Nephron progenitor cell (in vitro differentiated cells): ENCODE results near the gene CTNNA2.

ENCODE experiments used
- DNase-seq: peaks from one replicate; pipeline ENCODE4 v3.0.0; 2021
- H3K27ac Mint-ChIP-seq: 2 replicates; pipeline ENCODE4 v1.8.0; 2021; ENCODE audit warnings: mild to moderate bottlenecking, moderate library complexity, mixed read lengths
- H3K27me3 Mint-ChIP-seq: 2 replicates; pipeline ENCODE4 v1.8.0; 2021; ENCODE audit warnings: mild to moderate bottlenecking, low read depth, mixed read lengths; ENCODE audit not compliant: poor library complexity
- H3K36me3 Mint-ChIP-seq: 2 replicates; pipeline ENCODE4 v1.8.0; 2021; ENCODE audit warnings: low read depth, mixed read lengths
- H3K4me1 Mint-ChIP-seq: 2 replicates; pipeline ENCODE4 v1.8.0; 2021; ENCODE audit warnings: mixed read lengths
- H3K4me3 Mint-ChIP-seq: 2 replicates; pipeline ENCODE4 v1.8.0; 2021; ENCODE audit warnings: mild to moderate bottlenecking, moderate library complexity, mixed read lengths
- H3K9me3 Mint-ChIP-seq: 2 replicates; pipeline ENCODE4 v1.8.0; 2021; ENCODE audit warnings: mild to moderate bottlenecking, moderate library complexity, mixed read lengths
- TF ChIP-seq, protein P1 (sequence below): fragments of 200-600 bp; sonication (generic); IDR thresholded peaks from 2 replicates; pipeline ENCODE4 v1.5.0; 2021; ENCODE audit warnings: antibody characterized with exemption

CTNNA2 gene

GRCh38 chr2:79619442-79619841, 106.6 kb downstream of the CTNNA2 start:
- DNase-seq = no peak
- TF ChIP-seq, protein P1, sequence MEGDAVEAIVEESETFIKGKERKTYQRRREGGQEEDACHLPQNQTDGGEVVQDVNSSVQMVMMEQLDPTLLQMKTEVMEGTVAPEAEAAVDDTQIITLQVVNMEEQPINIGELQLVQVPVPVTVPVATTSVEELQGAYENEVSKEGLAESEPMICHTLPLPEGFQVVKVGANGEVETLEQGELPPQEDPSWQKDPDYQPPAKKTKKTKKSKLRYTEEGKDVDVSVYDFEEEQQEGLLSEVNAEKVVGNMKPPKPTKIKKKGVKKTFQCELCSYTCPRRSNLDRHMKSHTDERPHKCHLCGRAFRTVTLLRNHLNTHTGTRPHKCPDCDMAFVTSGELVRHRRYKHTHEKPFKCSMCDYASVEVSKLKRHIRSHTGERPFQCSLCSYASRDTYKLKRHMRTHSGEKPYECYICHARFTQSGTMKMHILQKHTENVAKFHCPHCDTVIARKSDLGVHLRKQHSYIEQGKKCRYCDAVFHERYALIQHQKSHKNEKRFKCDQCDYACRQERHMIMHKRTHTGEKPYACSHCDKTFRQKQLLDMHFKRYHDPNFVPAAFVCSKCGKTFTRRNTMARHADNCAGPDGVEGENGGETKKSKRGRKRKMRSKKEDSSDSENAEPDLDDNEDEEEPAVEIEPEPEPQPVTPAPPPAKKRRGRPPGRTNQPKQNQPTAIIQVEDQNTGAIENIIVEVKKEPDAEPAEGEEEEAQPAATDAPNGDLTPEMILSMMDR = no peak
- Mint-ChIP-seq H3K4me1 (peaks cover 8% of the 10 kb centered on the region), H3K27ac (no peak overlapping the region), H3K9me3 (no peaks in the 10 kb centered on the region), H3K27me3 (no peaks in the 10 kb centered on the region), H3K36me3 (no peaks in the 10 kb centered on the region), H3K4me3 (no peak overlapping the region)

DNA sequence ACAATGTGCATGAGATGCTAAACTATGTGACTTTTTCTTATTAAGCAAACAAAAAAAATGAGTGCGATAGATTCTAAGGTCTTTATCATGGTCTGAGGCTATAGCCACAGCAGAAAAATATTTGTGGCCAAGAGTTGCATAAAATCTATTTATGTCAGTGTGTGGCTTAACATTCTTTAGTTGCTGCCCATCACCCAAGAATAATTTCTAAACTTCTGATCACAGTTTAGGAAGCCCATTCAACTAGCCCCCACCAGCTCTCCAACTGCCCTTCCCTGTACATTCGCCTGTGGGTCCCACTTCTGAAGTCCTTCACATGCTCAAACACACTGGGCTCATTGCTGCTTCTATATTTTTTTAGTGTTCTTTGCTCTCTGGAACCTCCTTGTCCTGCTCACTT, 107.1 kb downstream of the CTNNA2 start:
- no peak for DNase-seq
- no peaks in the 10 kb centered on the region for H3K36me3 Mint-ChIP-seq
- peaks cover 8% of the 10 kb centered on the region for H3K4me1 Mint-ChIP-seq
- H3K27me3 Mint-ChIP-seq = no peaks in the 10 kb centered on the region
- H3K4me3 Mint-ChIP-seq = no peak overlapping the region
- no peak overlapping the region for H3K27ac Mint-ChIP-seq
- H3K9me3 Mint-ChIP-seq = no peaks in the 10 kb centered on the region
- TF ChIP-seq, protein P1 = no peak

DNA sequence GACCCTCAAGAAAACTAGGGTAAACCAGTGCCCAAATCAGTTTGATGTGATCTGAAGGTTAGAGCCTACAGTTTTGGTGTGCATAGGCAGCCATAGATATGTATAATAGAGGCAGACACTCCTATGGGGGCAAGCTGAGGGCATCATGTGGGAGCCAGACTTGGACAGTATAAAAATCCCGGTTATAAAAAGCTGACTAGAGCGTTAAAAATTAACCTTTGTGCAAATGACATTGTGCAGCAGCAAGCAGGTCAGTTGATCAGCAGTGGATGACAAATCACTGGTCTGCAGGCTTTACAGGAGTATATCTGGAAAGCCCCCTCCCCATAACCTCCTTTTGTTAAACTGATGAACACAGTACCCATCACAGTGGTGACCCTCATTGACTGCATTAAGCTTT, 107.8 kb downstream of the CTNNA2 start:
- TF ChIP-seq, protein P1 = no peak
- no peak for DNase-seq
- Mint-ChIP-seq H3K4me3 (no peak overlapping the region), H3K27ac (no peak overlapping the region), H3K36me3 (no peaks in the 10 kb centered on the region), H3K4me1 (peaks cover 8% of the 10 kb centered on the region), H3K9me3 (no peaks in the 10 kb centered on the region), H3K27me3 (no peaks in the 10 kb centered on the region)

GRCh38 chr2:79621252-79621651, 108.4 kb downstream of the CTNNA2 start:
- H3K36me3 Mint-ChIP-seq = no peaks in the 10 kb centered on the region
- no peaks in the 10 kb centered on the region for H3K9me3 Mint-ChIP-seq
- H3K4me1 Mint-ChIP-seq = peaks cover 8% of the 10 kb centered on the region
- no peak for DNase-seq
- H3K4me3 Mint-ChIP-seq = no peak overlapping the region
- H3K27ac Mint-ChIP-seq = no peak overlapping the region
- TF ChIP-seq, protein P1 = no peak
- no peaks in the 10 kb centered on the region for H3K27me3 Mint-ChIP-seq

- Mint-ChIP-seq H3K4me3 (no peak overlapping the region), H3K9me3 (no peaks in the 10 kb centered on the region), H3K27ac (no peak overlapping the region), H3K27me3 (no peaks in the 10 kb centered on the region), H3K4me1 (peaks cover 8% of the 10 kb centered on the region), H3K36me3 (no peaks in the 10 kb centered on the region)
- no peak for DNase-seq
- TF ChIP-seq, protein P1 = no peak
Measured at GRCh38 chr2:79621755-79622154, 108.9 kb downstream of the CTNNA2 start.

DNA sequence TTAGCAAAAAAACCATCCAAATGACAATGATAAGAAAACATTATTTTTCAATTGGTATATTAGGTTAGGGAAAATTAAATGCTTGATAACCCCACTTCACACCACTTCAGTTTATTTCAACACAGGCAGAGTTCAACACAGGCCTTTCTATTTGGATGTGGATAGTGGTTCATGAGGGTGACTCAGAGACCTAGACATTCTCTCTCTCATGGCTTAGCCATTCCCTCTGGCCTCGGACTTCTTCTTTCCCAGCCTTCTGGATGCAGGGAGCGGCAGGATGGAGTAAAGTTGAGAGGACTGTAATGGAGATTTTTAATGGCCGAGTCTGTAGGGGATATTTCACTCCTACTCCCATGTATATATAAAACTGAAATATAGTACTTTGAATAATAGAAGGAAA, 109.7 kb downstream of the CTNNA2 start:
- Mint-ChIP-seq H3K27ac (no peak overlapping the region), H3K4me3 (no peak overlapping the region), H3K27me3 (no peaks in the 10 kb centered on the region), H3K4me1 (peaks cover 8% of the 10 kb centered on the region), H3K9me3 (no peaks in the 10 kb centered on the region), H3K36me3 (no peaks in the 10 kb centered on the region)
- DNase-seq = no peak
- TF ChIP-seq, protein P1 = no peak
